Testis (tissue), 3 donors: ENCODE data around the gene TCP1. TPM values are rescaled to one million over a fixed set of nuclear protein-coding genes. Genes with fewer than 3 reads are reported as not detected.

Experiments
- DNase-seq: peaks from one replicate; pipeline ENCODE4 v3.0.0-alpha.2; 2019
- H3K27ac ChIP-seq, 2 donors: fragments of 200-600 bp; sonication (generic); one replicate each; pipeline ENCODE4 v1.5.1; 2019
- H3K27me3 ChIP-seq: fragments of 200-600 bp; sonication (generic); one replicate; pipeline ENCODE4 v1.5.1; 2019
- H3K36me3 ChIP-seq: fragments of 200-600 bp; sonication (generic); one replicate; pipeline ENCODE4 v1.5.1; 2017; ENCODE audit warnings: low read depth; ENCODE audit errors: missing control alignments
- H3K4me1 ChIP-seq: fragments of 200-600 bp; sonication (generic); one replicate; pipeline ENCODE4 v1.5.1; 2019
- H3K4me3 ChIP-seq, 2 donors: fragments of 200-600 bp; sonication (generic); one replicate each; pipeline ENCODE4 v1.5.1; 2017 to 2019
- H3K9me3 ChIP-seq: fragments of 200-600 bp; sonication (generic); one replicate; pipeline ENCODE4 v1.5.1; 2017
- CTCF ChIP-seq, 3 experiments: fragments of 450-650 bp in 2 of 3; fragments of 200-600 bp in 1 of 3; sonication (generic) in 1 of 3; IDR thresholded peaks; one replicate each; pipeline ENCODE4 v1.5.1; 2016 to 2019; ENCODE audit warnings: antibody characterized with exemption in 3 of 3, mild to moderate bottlenecking in 2 of 3, moderate library complexity in 1 of 3
- POLR2A ChIP-seq: fragments of 450-650 bp; IDR thresholded peaks from one replicate; pipeline ENCODE4 v1.6.1; 2017; ENCODE audit warnings: antibody characterized with exemption, mild to moderate bottlenecking, moderate library complexity
- WGBS, 2 donors: methylation state at CpG; one replicate each; pipeline ENCODE4 v1.1.5; 2018; 5-methylcytosine and 5-hydroxymethylcytosine counted together
- intact Hi-C: fragments of 100-400 bp; cut with DNase I; formaldehyde crosslinking; loops from one replicate; pipeline ENCODE4 v1.15.1; 2023; ENCODE audit warnings: low total_unique reads
- polyA plus RNA-seq: library from polyadenylated mRNA; stranded (reverse); fragments of 350-450 nt; fragmentation: Illumina TruSeq; extraction: RNeasy Lipid Tissue Mini Kit (QIAGEN cat#74804); gene quantifications from one replicate; pipeline ENCODE4 v1.2.3, GENCODE V29; 2014; ENCODE audit warnings: low read depth, low replicate concordance; ENCODE audit not compliant: insufficient read depth
- total RNA-seq, 2 donors: library from RNA; depleted of rRNA; stranded (reverse); fragments of >200 nt; gene quantifications; one replicate each; pipeline ENCODE4 v1.2.3, GENCODE V29; 2016

The TCP1 gene
- total and polyA plus RNA-seq, 3 donors from 2014 or later = 166 to 277 (median 200) TPM

GRCh38 chr6:159833997-159834603 is 44.7 kb upstream of the TCP1 start:
- WGBS, 2 donors = 91 to 95% methylated on average over 5 of the region's 5 CpGs
- Histone ChIP-seq H3K27me3 (no peaks in the 10 kb centered on the region), H3K27ac (no peak overlapping the region), H3K36me3 (no peaks in the 10 kb centered on the region), H3K9me3 (no peaks in the 10 kb centered on the region), H3K4me1 (peaks cover 25% of the 10 kb centered on the region), H3K4me3 (no peak overlapping the region)
- intact Hi-C loops = no loop called here
- no peak for DNase-seq
- TF ChIP-seq CTCF (IDR thresholded peaks at IDR 0.05) (no peak), POLR2A (no peak)

- H3K9me3 ChIP-seq = no peaks in the 10 kb centered on the region
- peaks cover 25% of the 10 kb centered on the region for H3K4me1 ChIP-seq
- 52 to 63% methylated on average over 2 of the region's 2 CpGs for WGBS, 2 donors
- H3K27ac ChIP-seq = no peak overlapping the region
- intact Hi-C loops = no loop called here
- no peaks in the 10 kb centered on the region for H3K27me3 ChIP-seq
- TF ChIP-seq POLR2A = no peak
- no peak for TF ChIP-seq CTCF (IDR thresholded peaks at IDR 0.05)
- no peaks in the 10 kb centered on the region for H3K36me3 ChIP-seq
- H3K4me3 ChIP-seq = no peak overlapping the region
- DNase-seq = no peak
Observed at GRCh38 chr6:159833556-159833955, 44.2 kb upstream of the TCP1 start.

GRCh38 chr6:159832946-159833345 is 43.5 kb upstream of the TCP1 start:
- no peak for TF ChIP-seq CTCF (IDR thresholded peaks at IDR 0.05)
- no peak for TF ChIP-seq POLR2A
- no peaks in the 10 kb centered on the region for H3K27me3 ChIP-seq
- intact Hi-C loops = no loop called here
- H3K4me1 ChIP-seq = peaks cover 25% of the 10 kb centered on the region
- no peak overlapping the region for H3K4me3 ChIP-seq
- no peak for DNase-seq
- 77 to 86% methylated on average over 4 of the region's 4 CpGs for WGBS, 2 donors
- no peaks in the 10 kb centered on the region for H3K36me3 ChIP-seq
- H3K27ac ChIP-seq = no peak overlapping the region
- H3K9me3 ChIP-seq = no peaks in the 10 kb centered on the region

GRCh38 chr6:159831373-159831679 is 41.9 kb upstream of the TCP1 start:
- Histone ChIP-seq H3K9me3 (no peaks in the 10 kb centered on the region), H3K27me3 (no peaks in the 10 kb centered on the region), H3K27ac (no peak overlapping the region), H3K4me1 (peaks cover 15% of the 10 kb centered on the region), H3K4me3 (no peak overlapping the region), H3K36me3 (no peaks in the 10 kb centered on the region)
- DNase-seq = no peak
- intact Hi-C loops = no loop called here
- 82 to 97% methylated on average over 4 of the region's 4 CpGs for WGBS, 2 donors
- TF ChIP-seq CTCF (IDR thresholded peaks at IDR 0.05) (no peak), POLR2A (no peak)
